Right atrium auricular region (tissue), 2 donors: ENCODE data around the gene FOXD4L3. TPM values are rescaled to one million over a fixed set of nuclear protein-coding genes. Genes with fewer than 3 reads are reported as not detected.
"Not testable (repeated sequence)": the region's sequence is repeated elsewhere in the genome, so short reads cannot be mapped to it uniquely, and the experiment has no call there.

ENCODE experiments used
- DNase-seq: peaks from one replicate; pipeline ENCODE4 v3.0.0-alpha.2; 2019; ENCODE audit warnings: low spot score
- H3K27ac ChIP-seq, 2 donors: fragments of 200-600 bp; sonication (generic); 1 replicate in 1 of 2; 2 replicates in 1 of 2; pipeline ENCODE4 v1.5.1; 2016 to 2019
- H3K27me3 ChIP-seq, 2 donors: fragments of 200-600 bp; sonication (generic); one replicate each; pipeline versions ENCODE4 v1.5.1 to v1.6.0; 2017 to 2019
- H3K36me3 ChIP-seq: fragments of 200-600 bp; sonication (generic); one replicate; pipeline ENCODE4 v1.5.1; 2016
- H3K4me1 ChIP-seq, 2 donors: fragments of 200-600 bp; sonication (generic); one replicate each; pipeline versions ENCODE4 v1.5.1 to v1.6.0; 2017 to 2019
- H3K4me3 ChIP-seq, 2 donors: fragments of 200-600 bp; sonication (generic); 1 replicate in 1 of 2; 2 replicates in 1 of 2; pipeline ENCODE4 v1.5.1; 2017 to 2019; ENCODE audit warnings: mild to moderate bottlenecking in 1 of 2, moderate library complexity in 1 of 2
- H3K9me3 ChIP-seq, 2 donors: fragments of 200-600 bp; sonication (generic); one replicate each; pipeline ENCODE4 v1.5.1; 2019
- total RNA-seq, 2 donors: library from RNA; depleted of rRNA; stranded (reverse); fragments of >200 nt; gene quantifications; one replicate each; pipeline ENCODE4 v1.1.0, GENCODE V29; 2016

FOXD4L3 gene
- total RNA-seq: not detected

DNA sequence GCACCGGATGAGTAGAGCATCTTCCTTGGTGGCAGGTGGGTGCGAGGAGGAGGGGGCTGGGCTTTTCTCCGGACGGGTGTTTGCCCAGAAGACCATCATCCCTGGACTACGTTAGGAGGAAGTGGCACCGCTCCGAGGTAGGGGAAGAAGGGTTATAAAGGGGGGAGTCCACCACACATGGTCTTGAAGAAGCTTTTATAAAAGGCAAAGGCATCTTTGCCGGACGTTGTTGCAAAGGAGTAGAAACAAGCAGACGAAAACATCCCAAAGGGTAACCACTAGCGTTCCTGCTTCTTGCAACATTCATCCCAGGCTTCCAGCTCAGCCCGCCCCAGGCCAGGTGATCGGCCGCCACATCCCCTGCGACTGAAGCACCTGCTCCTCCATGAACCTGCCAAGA lies at the start of gene FOXD4L3:
Gene FOXD4L3, plus strand, starts transcription at position 301 of the 400 bp plus-strand sequence. Its CDS starts 85 bp downstream, at position 386.
- not testable (repeated sequence) for H3K9me3 ChIP-seq, DNase-seq, H3K36me3 ChIP-seq, H3K4me3 ChIP-seq, H3K4me1 ChIP-seq, H3K27me3 ChIP-seq, H3K27ac ChIP-seq

DNA sequence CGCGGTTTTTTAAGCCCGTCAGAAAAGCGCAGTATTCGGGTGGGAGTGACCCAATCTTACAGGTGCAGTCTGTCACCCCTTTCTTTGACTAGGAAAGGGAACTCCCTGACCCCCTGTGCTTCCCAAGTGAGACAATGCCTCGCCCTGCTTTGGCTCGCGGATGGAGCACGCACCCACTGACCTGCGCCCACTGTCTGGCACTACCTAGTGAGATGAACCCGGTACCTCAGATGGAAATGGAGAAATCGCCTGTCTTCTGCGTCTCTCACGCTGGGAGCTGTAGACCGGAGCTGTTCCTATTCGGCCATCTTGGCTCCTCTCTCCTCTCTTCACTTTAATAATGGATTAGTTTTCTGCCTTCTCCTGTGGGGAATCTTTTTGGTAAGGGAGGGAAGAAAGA lies 21.6 kb upstream of the FOXD4L3 start:
- H3K27ac ChIP-seq, H3K4me1 ChIP-seq, H3K36me3 ChIP-seq, H3K27me3 ChIP-seq, H3K9me3 ChIP-seq, DNase-seq, H3K4me3 ChIP-seq: not testable (repeated sequence)

DNA sequence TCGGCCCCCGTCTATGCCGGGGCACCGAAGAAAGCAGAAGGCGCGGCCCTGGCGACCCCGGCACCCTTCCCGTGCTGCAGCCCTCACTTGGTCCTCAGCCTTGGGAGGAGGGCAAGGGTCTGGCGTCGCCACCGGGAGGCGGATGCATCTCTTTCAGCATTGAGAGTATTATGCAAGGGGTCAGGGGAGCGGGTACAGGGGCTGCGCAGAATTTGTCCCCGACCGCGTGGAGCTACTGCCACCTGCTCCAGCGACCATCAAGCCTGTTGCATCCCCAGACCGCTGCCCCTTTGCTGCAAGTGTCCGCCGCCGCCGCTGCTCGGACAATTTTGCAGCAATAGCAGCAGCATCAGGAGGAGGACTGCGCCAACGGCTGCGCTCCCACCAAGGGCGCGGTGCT lies 1.1 kb downstream of the FOXD4L3 start:
- DNase-seq, H3K36me3 ChIP-seq, H3K27ac ChIP-seq, H3K4me3 ChIP-seq, H3K27me3 ChIP-seq, H3K9me3 ChIP-seq, H3K4me1 ChIP-seq: not testable (repeated sequence)

DNA sequence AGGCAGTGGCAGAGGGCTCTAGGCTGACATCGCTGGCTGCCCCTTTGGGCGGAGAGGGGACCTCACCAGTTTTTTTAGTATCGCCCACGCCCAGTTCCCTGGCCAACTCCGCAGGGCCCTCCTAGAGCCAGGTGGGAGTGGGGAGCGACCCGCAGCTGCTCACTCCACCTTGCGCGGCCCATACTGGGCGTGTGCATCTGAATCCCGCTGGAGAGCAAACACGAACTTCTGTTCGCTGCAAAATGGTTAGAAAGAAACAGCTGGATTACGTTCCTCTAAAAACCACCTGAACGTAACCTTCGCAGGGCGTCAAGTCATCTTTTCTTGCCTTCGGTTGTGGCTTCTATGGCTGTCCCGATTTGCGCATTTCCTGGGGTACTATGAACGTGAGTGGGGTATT lies 1.5 kb downstream of the FOXD4L3 start:
- H3K27me3 ChIP-seq, H3K36me3 ChIP-seq, H3K27ac ChIP-seq, H3K4me1 ChIP-seq, DNase-seq, H3K4me3 ChIP-seq, H3K9me3 ChIP-seq: not testable (repeated sequence)

DNA sequence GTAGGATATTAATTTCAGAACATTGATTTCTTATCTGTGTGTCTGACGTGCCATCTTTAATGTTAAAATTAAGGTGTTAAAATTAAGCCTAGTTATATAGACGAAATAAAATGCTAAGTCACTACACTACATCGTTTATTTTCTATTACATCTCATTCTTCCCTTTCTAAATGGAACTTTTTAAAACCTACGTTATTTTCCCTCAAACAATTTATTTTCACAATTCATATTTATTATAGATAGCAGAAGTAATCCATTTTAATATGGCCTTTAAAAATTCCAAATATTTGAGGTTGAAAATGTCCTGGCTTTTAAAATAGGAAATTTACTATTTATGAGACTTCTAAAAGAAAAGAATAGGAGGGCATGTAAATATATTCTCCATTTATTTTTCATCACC lies 2.1 kb downstream of the FOXD4L3 start:
- H3K4me1 ChIP-seq, DNase-seq, H3K9me3 ChIP-seq, H3K27ac ChIP-seq, H3K27me3 ChIP-seq, H3K4me3 ChIP-seq, H3K36me3 ChIP-seq: not testable (repeated sequence)

DNA sequence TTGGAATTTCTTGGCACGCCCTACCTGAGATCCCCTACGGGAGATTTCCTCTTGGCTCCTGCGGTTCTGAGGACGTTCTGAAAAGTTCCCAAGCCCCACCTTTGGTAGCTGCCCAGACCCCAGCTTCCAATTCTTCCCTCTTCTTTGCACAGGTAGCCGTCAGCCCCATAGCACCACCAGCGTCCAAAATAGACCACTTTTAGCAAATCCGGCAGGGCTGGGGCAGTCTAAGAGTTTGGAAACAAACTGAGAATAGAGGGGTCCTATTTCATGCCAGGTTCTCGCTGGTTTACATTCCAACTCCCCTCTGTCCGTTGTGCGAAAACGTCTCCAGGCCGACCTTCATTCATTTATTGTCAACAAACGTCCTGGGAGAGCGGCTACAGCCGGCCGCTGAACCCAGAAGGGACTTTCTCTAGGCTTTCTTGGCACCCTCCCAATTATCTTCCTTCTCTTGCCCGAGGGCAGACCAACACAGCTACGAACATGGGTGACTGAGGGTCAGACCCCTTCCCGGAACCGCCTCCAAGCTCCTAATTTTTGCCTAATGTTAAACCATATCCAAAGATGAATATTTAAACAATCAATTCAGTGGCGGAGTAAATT lies 3.1 kb downstream of the FOXD4L3 start:
- H3K4me1 ChIP-seq, H3K9me3 ChIP-seq, H3K4me3 ChIP-seq, H3K27me3 ChIP-seq, H3K27ac ChIP-seq, DNase-seq, H3K36me3 ChIP-seq: not testable (repeated sequence)

DNA sequence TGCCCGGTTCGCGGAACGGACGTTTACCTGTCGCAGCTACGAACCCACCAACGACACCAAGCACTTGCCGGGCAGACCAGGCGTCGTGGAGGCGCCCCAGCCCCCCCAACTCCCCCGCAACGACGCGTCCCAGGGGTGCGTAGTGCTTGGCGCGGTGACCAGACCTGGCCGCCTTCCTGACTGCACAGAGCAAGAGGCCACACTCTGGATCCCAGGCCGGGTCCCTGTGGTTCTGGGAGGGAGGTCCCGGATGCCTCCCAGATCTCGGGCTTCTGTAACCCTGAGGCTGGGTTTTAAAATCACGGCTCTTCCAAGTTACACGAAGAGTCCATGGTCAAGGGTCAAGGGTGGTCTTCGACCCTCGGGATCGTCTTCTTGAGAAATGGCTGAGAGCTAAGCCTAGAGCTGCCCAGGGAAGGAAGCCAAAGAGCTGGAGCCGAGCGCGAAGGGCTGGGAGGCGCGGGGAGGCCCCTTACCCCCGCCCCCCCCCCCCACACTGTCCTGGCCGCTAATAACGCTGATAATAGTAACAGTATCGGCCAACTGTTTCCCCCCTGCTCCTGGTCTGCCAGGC lies 3.8 kb downstream of the FOXD4L3 start:
- H3K36me3 ChIP-seq, H3K27me3 ChIP-seq, H3K27ac ChIP-seq, H3K9me3 ChIP-seq, H3K4me1 ChIP-seq, H3K4me3 ChIP-seq, DNase-seq: not testable (repeated sequence)

DNA sequence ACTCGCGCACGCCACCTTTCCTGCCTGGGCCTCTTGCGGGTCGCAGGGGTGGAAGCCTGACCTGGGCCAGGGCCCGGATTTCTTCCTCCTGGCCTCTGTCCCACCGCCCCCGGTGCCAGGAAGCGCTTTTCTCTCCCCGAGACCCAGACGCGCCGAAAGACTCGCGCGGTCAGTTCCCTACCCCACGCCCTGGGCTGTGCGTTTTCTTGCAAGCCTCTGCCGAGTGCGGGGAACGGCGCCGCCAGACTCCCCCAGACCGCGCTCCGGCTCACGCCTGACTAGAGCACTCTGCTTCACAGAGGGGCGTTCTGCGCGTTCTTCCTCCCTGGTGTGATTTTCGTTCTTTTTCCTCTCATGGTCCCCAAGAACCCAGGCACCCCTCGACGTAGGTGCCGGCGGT lies 4.5 kb downstream of the FOXD4L3 start:
- not testable (repeated sequence) for H3K27me3 ChIP-seq, H3K4me3 ChIP-seq, H3K9me3 ChIP-seq, H3K27ac ChIP-seq, H3K4me1 ChIP-seq, H3K36me3 ChIP-seq, DNase-seq

DNA sequence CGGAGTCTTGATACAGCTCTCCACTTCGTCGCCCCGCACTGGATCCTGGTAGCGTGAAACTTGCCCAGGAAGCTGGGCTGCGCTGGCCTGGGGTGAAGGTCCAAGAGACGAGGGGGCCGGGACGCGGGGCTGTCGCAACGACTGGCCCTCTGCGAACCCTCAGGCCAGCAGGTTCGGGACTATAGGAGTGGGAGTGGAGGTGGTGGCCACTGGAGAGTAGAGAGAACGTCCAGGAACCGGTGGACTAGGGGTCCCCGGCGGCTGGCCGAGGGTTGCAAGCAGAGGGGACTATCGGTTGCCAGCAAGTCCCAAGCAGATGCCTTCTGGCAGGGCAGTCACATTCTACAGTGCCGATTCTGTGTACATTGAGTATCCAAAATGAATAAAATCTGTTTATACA lies 5.0 kb downstream of the FOXD4L3 start:
- not testable (repeated sequence) for H3K27ac ChIP-seq

DNA sequence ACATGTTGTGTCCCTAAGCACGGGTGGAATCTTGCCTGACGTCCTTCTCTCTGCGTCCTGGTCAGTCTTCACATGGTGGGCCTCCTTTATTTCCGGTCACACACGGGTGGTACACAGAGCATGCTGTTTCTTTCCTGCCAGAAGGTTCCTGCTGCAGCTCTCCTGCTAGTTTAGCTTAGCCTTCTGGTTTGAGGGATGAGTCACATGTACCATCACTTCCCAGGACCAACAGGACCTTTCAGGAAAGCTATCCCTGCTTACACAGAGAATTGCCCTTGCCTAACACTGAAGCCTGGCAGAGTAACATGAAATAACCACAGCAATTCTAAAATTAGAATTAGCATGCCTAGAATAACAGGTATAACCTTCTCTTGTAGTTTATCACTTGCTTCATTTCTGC lies 8.5 kb downstream of the FOXD4L3 start:
- DNase-seq, H3K27me3 ChIP-seq, H3K4me3 ChIP-seq, H3K9me3 ChIP-seq, H3K36me3 ChIP-seq, H3K4me1 ChIP-seq, H3K27ac ChIP-seq: not testable (repeated sequence)

More for the DNA sequence above, 5.0 kb downstream of the FOXD4L3 start:
- H3K27me3 ChIP-seq, H3K9me3 ChIP-seq, H3K36me3 ChIP-seq, DNase-seq, H3K4me3 ChIP-seq, H3K4me1 ChIP-seq: not testable (repeated sequence)

DNA sequence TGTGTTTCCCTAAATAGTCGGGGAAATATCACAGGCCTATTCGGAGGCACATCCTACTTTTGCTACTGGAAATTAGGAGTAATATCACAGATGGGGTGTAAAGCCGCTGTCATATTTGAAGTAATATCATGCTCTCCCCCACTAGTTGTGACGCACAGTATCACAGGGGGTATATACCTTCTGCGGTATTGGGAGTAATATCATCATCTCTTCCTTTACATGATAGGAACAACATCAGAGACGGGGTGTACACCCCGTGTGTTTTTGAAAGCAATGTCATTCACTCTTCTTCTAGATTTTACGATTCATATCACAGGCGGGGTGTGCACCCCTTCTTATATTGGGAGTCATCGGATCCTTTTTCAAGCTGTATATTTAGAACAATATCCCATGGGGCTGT lies 15.5 kb downstream of the FOXD4L3 start:
- not testable (repeated sequence) for H3K27me3 ChIP-seq, DNase-seq, H3K4me3 ChIP-seq, H3K36me3 ChIP-seq, H3K27ac ChIP-seq, H3K4me1 ChIP-seq, H3K9me3 ChIP-seq

DNA sequence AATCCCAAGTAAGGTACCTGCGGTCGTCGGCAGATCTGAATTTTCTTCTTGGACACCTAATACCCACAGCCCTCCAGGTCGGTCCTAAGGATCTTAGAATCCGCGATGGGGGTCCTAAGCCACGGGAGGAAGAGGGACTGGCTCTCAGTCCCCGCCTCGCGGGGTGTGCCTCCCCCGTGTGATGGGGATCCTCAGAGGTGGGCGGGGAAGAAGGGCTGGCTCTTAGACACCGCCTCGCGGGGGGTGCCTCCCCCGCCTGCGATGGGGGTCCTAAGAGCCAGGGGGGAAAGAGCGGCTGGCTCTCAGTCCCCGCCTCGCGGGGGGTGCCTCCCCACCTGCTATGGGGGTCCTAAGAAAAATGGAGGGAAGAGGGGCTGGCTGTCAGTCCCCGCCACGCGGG lies 21.1 kb downstream of the FOXD4L3 start:
- not testable (repeated sequence) for H3K9me3 ChIP-seq, H3K36me3 ChIP-seq, H3K4me1 ChIP-seq, H3K27ac ChIP-seq, H3K4me3 ChIP-seq, DNase-seq, H3K27me3 ChIP-seq

DNA sequence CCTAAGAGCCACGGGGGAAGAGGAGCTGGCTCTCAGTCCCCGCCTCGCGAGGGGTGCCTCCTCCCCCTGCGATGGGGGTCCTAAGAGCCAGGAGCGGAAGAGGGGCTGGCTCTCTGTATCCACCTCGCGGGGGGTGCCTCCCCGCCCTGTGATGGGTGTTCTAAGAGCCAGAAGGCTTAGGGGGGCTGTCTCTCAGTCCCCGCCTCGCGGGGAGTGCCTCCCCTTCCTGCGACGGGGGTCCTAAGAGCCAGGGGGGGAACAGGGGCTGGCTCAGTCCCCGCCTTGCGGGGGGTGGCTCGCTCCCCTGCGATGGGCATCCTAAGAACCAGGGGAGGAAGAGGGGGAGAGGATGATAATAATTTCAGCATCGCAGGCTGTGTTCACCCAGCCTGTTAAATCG lies 21.9 kb downstream of the FOXD4L3 start:
- H3K4me3 ChIP-seq, H3K36me3 ChIP-seq, H3K27me3 ChIP-seq, H3K9me3 ChIP-seq, DNase-seq, H3K4me1 ChIP-seq, H3K27ac ChIP-seq: not testable (repeated sequence)

DNA sequence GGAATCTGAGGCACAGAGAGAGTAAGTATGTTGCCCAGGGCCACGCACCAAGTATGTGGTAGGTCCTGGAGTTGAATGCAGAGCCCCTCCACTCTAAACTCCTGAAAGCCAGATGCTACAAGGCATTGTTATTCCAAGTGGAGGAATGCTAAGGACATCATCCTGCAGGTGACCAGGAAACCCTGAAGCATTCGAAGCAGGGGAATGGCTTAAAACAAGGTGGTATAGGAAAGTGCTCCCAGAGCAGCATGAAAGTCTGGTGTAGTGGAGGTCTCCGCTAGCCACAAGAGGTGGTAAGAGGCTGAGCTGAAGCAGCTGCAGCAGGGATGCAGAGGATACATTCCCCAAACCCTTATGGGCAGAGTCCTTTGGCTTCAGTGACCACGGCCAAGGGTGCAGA lies 26.4 kb downstream of the FOXD4L3 start:
- not testable (repeated sequence) for H3K27me3 ChIP-seq, H3K36me3 ChIP-seq, DNase-seq, H3K27ac ChIP-seq, H3K4me3 ChIP-seq, H3K4me1 ChIP-seq, H3K9me3 ChIP-seq

DNA sequence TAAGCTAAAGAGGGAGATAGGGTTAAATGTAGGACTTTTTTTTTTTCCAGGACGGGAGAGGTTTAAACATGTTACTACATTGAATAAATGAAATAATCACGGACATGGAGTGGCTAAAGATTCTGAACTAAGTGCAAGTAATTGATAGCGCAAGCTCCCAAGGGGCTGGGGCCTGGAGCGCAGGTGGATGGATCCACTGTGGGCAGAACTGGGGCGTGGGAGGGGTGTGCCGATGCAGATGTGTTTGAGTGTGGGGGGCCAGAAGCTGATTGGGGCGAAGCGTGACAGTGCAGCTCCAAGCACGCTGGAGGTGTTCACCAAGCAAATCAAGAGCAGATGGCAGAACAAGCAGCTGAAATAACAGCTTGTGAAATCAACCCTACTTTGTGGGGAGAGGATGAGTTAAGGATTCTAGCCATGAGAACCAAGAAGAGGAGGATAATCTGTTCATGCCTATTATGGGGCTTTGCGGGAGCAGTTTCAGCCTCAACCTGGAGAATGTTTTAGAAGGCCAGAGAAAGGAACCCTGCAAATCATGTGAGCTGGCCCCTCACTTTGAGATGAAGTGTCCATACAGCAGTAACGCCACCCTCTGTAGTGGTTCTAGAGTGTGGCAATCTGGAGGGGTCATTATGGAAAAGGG lies 28.0 kb downstream of the FOXD4L3 start:
- not testable (repeated sequence) for H3K27ac ChIP-seq, H3K27me3 ChIP-seq, H3K9me3 ChIP-seq, DNase-seq, H3K36me3 ChIP-seq, H3K4me3 ChIP-seq, H3K4me1 ChIP-seq
